ENCODE data around the gene FAM217A. TPM values are rescaled to one million over a fixed set of nuclear protein-coding genes. Genes with fewer than 3 reads are reported as not detected.
A peak's percentile ranks its signal among the peaks of the same experiment; 100 is the strongest.
"Not testable (repeated sequence)": the region's sequence is repeated elsewhere in the genome, so short reads cannot be mapped to it uniquely, and the experiment has no call there.

The FAM217A gene
- total RNA-seq, 1 donor from 2014 or later, result not detected

GRCh38 chr6:4090043-4090442, 11.1 kb upstream of the FAM217A start:
- DNase-seq (ENCODE audit: low spot score); ATAC-seq; intact Hi-C loops (cut with DNase I): not testable (repeated sequence)

GRCh38 chr6:4088704-4089103, 9.8 kb upstream of the FAM217A start:
- DNase-seq (ENCODE audit: low spot score) (no peak), ATAC-seq (no peak)
- intact Hi-C loops (cut with DNase I), result no loop called here

GRCh38 chr6:4085332-4085700, 6.4 kb upstream of the FAM217A start:
- ATAC-seq, result no peak
- no peak for DNase-seq (ENCODE audit: low spot score)
- intact Hi-C loops (cut with DNase I), result no loop called here

GRCh38 chr6:4084444-4085331, 5.8 kb upstream of the FAM217A start:
- intact Hi-C loops (cut with DNase I), result no loop called here
- ATAC-seq (no peak), DNase-seq (ENCODE audit: low spot score) (no peak)

- no peak for DNase-seq (ENCODE audit: low spot score)
- intact Hi-C loops (cut with DNase I), result no loop called here
- no peak for ATAC-seq
These were observed 4.3 kb downstream of the FAM217A start for GRCh38 chr6:4074478-4075235.

- ATAC-seq (no peak), DNase-seq (ENCODE audit: low spot score) (no peak)
- intact Hi-C loops (cut with DNase I), result no loop called here
These were observed 7.6 kb downstream of the FAM217A start for GRCh38 chr6:4071330-4071729.

GRCh38 chr6:4069199-4069598, 9.7 kb downstream of the FAM217A start:
- ATAC-seq, result no peak
- intact Hi-C loops (cut with DNase I), result no loop called here
- DNase-seq (ENCODE audit: low spot score), result no peak

GRCh38 chr6:4067673-4068072, 11.3 kb downstream of the FAM217A start:
- ATAC-seq (no peak), DNase-seq (ENCODE audit: low spot score) (no peak)
- intact Hi-C loops (cut with DNase I), result no loop called here

GRCh38 chr6:4066029-4066755, 12.7 kb downstream of the FAM217A start:
- no peak for ATAC-seq

GRCh38 chr6:4059115-4059777, 19.7 kb downstream of the FAM217A start:
- no peak for DNase-seq (ENCODE audit: low spot score)
- intact Hi-C loops (cut with DNase I), result loop anchor here (10.0 kb wide), 1 partner anchor 96 kb away; no protein-coding TSS in a partner anchor
- ATAC-seq, result no peak

More at GRCh38 chr6:4066029-4066755, 12.7 kb downstream of the FAM217A start:
- intact Hi-C loops (cut with DNase I), result no loop called here
- no peak for DNase-seq (ENCODE audit: low spot score)

GRCh38 chr6:4057036-4057435, 21.9 kb downstream of the FAM217A start:
- DNase-seq (ENCODE audit: low spot score) (no peak), ATAC-seq (no peak)
- intact Hi-C loops (cut with DNase I), result loop anchor here (10.0 kb wide), 1 partner anchor 98 kb away; no protein-coding TSS in a partner anchor

- intact Hi-C loops (cut with DNase I), result loop anchor here (10.0 kb wide), 1 partner anchor 99 kb away; no protein-coding TSS in a partner anchor
- ATAC-seq, result peak; percentile 72
- DNase-seq (ENCODE audit: low spot score), result no peak
These were observed 23.4 kb downstream of the FAM217A start for GRCh38 chr6:4055420-4056041.

- ATAC-seq (no peak), DNase-seq (ENCODE audit: low spot score) (no peak)
- intact Hi-C loops (cut with DNase I), result no loop called here
These were observed 29.7 kb downstream of the FAM217A start for GRCh38 chr6:4049246-4049645.

GRCh38 chr6:4041480-4041879, 37.5 kb downstream of the FAM217A start:
- ATAC-seq (no peak), DNase-seq (ENCODE audit: low spot score) (no peak)
- intact Hi-C loops (cut with DNase I), result no loop called here

- DNase-seq (ENCODE audit: low spot score) (no peak), ATAC-seq (no peak)
- intact Hi-C loops (cut with DNase I), result no loop called here
These were observed 39.6 kb downstream of the FAM217A start for GRCh38 chr6:4039348-4039747.

GRCh38 chr6:4036581-4036980, 42.4 kb downstream of the FAM217A start:
- ATAC-seq (no peak), DNase-seq (ENCODE audit: low spot score) (no peak)
- intact Hi-C loops (cut with DNase I), result no loop called here

- ATAC-seq (no peak), DNase-seq (ENCODE audit: low spot score) (no peak)
- intact Hi-C loops (cut with DNase I), result no loop called here
These were observed 46.5 kb downstream of the FAM217A start for GRCh38 chr6:4032475-4032874.

GRCh38 chr6:4031442-4031841, 47.5 kb downstream of the FAM217A start:
- no peak for DNase-seq (ENCODE audit: low spot score)
- ATAC-seq, result no peak
- intact Hi-C loops (cut with DNase I), result no loop called here

Measured in sciatic nerve (tissue), 2 donors.